GM08714 (cell line): Measurements from ENCODE around the gene STAP1.

Experiments
- H3K4me3 ChIP-seq: fragments of 200-500 bp; sonication (Bioruptor generic); 2 replicates; pipeline ENCODE4 v1.5.1; 2014; ENCODE audit warnings: mild to moderate bottlenecking, low read length, inconsistent platforms
- ZNF274 ChIP-seq: IDR thresholded peaks from 2 replicates; pipeline ENCODE4 v1.6.1; 2012; ENCODE audit warnings: mild to moderate bottlenecking, low read depth, low read length

The STAP1 gene

DNA sequence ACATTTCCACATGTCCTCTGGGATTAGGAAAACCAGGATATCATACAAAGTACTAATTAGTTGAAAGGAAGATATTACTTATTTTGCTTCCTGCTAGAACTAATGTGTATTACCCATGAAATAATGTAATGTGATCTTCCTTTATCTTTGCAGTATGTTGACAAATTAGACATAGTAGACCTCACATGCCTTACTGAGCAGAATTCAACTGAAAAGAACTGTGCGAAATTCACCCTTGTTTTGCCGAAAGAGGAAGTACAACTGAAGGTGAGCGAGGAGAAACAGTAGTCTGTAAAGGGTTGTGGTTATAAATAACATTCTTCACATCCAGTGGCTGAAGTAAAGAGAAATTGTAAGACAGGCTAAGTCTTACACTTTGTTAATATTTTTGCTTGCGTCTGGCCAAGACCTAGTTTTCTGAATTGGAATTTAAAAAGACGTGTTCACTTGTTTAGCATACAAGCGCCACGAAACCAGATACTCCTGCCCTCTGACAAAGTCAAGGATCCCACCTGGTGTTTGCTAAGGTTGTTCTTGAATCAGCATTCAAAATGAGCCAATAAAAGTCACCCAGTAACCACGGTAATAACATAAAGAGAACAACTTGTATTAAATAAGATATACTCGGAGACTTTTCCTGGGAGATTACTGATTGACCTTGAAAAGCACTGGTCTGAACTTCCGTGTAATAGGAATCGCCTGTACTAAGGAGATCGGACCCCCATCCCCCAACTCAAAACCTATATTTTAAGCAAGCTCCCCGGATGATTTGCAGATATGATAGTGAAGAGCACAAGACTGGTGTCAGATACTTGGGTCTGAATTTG lies 16.9 kb downstream of the STAP1 start:
- peak overlapping the region; percentile 59 for H3K4me3 ChIP-seq
- no peak for TF ChIP-seq ZNF274

DNA sequence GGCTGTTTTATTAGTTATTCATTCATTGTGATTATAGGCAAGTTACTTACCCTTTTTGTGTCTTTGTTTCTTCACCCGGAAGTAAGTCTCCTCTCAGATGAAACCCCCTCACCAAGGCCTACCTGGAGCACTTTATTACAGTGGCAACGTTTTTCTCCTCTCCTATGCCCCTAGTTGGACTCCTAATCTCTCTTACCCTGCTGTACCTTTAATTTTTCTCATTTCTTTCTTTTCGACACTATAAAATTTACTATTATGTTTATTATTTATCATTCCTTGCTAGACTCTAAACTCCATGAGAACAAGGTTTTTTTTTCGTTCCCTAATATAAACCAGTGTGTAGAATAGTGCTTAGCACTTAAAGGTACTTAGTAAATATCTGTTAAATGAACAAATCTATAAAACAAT lies 17.5 kb downstream of the STAP1 start:
- H3K4me3 ChIP-seq = peak overlapping the region; percentile 59; the same call in 1 of the 2 replicates
- TF ChIP-seq ZNF274 = no peak

DNA sequence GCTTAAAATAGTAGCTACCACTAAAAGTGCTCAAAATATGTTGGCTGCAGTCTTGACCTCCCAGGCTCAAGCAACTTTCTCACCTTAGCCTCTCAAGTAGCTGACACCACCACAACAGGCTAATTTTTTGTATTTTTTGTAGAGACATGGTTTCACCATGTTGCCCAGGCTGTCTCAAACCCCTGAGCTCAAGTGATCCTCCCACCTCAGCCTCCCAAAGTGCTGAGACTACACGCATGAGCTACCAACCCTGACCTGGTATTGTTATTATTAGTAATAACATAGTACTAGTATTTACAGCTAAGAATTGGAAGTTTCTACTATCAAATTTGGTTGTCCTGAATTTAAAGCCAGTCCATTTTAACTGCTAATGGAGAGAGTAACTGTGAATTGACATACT lies 18.0 kb downstream of the STAP1 start:
- TF ChIP-seq ZNF274 = no peak
- peak overlapping the region; percentile 39; the same call in 1 of the 2 replicates for H3K4me3 ChIP-seq

DNA sequence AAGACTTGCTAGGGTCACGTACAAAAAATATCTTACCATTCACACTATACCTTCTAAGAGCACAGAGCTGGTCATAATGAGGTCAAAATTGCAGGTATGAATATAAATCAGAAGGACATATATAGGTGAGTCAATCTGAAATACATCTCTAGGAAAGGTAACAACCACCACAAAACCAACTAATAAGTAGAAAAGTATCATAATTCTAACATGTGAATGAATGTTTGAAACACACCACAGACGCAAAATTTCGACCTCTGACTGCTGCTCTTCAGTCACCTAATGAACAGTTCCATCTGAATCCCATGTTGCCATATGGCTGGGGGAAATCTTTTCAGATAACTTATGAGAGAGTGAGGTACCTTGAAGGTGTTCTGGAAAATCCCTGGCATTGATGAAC lies 22.1 kb downstream of the STAP1 start:
- TF ChIP-seq ZNF274 = no peak
- H3K4me3 ChIP-seq = peak overlapping the region; percentile 26; the same call in 1 of the 2 replicates

DNA sequence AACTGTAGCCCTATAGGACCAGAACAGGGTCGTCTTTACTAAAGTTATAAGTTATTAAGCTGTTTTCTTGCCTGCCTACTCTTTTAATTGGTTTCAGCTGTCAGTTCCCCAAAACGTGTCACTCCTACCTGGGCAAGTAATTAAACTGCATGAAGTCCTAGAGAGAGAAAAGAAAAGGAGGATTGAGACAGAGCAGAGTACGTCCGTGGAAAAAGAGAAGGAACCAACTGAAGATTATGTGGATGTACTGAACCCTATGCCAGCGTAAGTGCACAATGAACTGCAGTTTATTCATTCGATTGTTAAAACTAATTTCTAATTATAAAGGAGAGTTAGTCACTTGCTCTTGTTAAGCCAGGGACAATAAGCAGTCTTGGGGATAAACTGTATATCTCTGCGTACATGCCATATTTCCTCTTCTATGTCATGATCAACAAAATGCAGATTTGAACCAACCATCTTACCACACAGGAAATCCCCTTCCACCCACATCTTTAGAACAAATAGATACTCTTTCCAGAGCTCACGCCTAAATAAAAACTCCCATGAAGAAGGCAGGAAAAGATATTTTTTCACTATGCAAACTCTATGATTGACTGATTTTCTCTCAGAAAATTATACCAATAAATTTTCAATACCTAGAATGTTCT lies 22.8 kb downstream of the STAP1 start:
- TF ChIP-seq ZNF274 = no peak
- H3K4me3 ChIP-seq = peak overlapping the region; percentile 26

DNA sequence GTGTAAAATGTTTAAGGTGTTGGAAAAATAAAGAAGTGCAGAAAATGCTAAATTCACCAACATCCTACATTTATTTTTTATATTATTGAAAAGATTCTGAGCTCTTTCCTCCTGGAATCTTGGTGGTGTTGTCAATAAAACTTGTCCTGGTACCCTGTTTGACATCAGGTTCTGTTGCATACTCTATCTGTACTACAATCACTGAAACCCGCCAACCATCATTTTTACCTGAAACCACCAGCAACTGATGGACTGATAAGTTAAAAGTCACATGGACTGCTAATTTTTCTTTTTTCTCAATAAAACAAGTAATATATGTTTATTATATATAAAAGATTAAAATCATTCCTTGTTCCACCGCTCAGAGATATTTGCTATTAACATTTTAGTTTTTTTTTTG lies 23.4 kb downstream of the STAP1 start:
- no peak for TF ChIP-seq ZNF274
- H3K4me3 ChIP-seq = no peak overlapping the region

DNA sequence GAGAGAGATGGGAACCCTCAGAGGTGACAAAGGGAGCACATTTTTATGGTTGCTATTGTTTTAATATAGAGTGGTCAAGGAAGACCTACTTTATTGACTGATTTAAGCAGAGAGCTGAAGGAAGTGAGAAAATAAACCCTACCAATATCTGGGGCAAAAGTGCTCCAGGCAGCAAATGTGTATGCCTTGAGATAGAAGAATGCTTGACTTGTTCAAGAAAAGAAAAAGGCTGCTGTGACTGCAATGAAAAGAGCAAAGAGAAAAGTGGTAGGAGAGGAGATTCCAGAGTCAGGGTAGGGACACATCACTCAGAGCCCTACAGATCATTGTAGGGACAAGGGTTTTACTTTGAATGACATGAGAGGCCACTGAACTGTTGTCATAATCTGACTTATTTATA lies 26.0 kb downstream of the STAP1 start:
- TF ChIP-seq ZNF274 = no peak
- H3K4me3 ChIP-seq = no peak overlapping the region

DNA sequence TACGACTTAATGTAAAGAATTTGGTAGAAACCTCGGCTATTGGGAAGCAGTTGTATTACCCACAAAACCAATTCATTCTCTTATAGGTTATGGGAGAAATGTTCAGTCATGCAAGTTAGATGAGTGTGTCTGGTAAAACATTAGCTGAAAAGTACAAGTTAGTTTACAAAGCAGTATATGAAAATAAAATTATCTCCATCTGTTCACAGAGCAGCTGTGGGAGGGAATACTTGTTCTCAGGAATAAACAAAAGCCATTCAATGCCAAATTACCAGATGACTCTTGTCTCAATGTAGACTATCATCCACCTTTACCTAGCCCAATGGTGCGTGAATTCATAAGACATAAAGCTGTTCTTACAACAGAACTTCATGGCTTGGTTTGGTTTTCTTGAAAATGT lies 28.6 kb downstream of the STAP1 start:
- H3K4me3 ChIP-seq = no peak overlapping the region
- no peak for TF ChIP-seq ZNF274

DNA sequence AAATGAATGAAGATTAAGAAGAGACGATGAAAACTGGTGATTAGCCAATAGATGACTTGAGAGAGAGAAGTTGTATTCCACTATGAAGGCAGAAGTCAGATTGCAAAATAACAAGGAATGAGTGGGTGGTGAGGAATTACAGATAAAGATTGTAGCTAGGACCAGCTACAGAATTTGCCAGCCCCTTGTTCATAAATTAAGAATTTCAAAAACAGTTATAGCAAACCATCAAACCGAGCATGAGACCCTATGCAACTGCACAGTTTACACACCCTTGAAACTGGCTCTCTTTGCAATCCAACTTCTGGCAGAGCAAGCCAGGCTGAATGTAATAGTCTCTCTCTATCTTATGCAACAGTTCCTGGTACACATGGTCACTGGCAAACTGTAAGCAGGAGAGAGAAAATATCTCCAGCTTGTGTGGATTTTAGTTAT lies 35.2 kb downstream of the STAP1 start:
- TF ChIP-seq ZNF274 = no peak
- no peak overlapping the region for H3K4me3 ChIP-seq

DNA sequence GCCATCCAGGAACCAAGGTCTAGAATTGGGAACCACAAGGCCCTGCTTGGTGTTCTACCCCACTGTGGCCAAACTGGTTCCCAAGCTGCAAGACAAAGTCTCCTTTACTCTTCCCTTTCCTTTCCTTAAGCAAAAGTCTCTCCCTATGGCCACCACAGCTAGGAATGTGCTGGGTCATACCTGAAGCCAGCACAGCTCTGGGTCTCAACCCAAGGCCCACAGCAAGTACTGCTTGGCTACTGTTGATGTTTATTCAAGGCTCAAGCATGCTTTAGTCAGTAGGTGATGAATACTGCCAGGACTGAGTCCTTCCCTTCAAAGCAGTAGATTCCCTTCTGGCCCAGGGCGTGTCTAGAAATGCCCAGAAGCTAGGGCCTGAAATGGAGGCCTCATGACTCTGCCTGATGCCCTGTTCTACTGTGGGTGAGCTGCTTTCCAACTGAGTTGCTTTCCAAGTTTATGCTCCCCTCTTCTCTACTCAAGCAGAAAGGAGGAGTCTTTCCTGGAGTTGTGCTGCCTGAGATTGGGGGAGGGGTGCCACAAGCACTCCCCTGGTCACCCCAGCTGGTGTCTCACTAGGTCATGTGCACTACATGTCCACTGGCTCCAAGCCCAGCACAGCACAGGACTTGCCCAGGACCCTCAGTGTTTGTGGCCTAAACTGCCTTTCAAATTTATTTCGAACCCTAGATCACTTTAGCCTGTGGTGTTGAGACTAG lies 44.9 kb downstream of the STAP1 start:
- no peak overlapping the region for H3K4me3 ChIP-seq
- TF ChIP-seq ZNF274 = no peak

DNA sequence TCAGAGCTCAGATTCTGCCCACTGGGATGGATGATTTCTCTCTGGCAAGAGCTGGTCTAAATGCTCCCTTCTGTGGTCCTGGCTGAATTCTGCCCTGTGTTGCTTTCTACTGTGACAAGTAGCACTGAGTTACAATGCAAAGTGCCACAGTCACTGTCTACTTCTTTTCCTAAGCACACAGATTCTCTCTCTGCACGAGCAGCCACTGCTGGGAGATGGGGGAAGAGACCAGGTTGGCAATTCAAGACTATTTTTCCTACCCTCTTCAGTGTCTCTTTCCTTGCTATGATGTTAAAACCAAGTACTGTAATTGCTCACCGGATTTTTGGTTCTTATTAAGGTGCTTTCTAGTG lies 45.5 kb downstream of the STAP1 start:
- no peak for TF ChIP-seq ZNF274
- H3K4me3 ChIP-seq = no peak overlapping the region

DNA sequence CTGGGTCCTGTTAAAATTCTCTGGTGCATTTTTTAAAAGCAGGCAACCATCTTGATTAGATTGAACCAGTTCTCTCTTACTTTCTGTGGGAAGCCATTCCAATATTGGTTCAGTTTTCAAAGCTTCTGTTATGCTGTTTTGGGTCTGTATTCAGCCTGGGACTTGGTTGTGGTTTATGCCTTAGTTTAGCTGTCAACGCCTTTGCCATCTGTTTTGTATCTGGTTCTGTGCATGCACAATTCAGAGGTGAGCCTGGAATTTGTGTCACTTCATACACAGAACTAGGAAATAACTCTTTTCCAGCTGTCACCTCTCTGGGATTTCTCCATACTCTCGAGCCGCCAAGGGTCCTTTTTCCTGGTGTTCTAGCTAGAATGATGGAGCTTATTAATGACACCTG lies 46.2 kb downstream of the STAP1 start:
- no peak for TF ChIP-seq ZNF274
- no peak overlapping the region for H3K4me3 ChIP-seq

DNA sequence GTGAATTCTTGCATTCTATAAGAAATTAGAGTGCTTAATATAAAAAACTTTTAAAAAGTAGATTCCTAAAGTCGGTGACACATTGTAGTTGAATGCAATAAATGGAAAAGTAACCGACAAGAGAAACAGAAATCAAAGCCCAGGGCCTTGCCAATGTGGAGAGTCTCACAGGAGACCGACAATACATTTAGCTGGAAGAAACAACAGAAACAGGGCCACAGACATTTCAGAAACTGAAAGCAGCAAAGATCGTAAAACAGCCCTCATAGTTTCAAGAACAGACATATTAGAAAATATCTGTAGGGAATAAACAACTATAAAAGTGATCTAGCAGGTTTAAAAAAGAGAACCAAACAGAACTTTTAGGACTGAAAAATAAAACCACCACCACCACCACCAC lies 49.5 kb downstream of the STAP1 start:
- no peak overlapping the region for H3K4me3 ChIP-seq
- TF ChIP-seq ZNF274 = no peak

DNA sequence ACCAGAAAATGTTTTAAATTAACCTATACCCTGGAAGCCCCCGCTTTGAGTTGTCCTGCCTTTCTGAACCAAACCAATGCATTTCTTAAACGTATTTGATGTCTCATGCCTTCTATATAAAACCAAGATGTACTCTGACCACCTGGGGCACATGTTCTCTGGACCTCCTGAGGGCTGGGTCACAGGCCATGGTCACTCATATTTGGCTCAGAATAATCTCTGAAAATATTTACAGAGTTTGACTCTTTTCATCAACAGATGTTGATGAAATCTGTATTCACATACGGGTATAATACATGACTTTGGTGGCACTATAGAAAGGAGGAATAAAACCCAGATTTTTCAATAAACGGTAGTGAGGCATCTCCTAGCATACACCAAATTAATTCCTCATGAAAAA lies 55.7 kb downstream of the STAP1 start:
- H3K4me3 ChIP-seq = no peak overlapping the region
- TF ChIP-seq ZNF274 = no peak

DNA sequence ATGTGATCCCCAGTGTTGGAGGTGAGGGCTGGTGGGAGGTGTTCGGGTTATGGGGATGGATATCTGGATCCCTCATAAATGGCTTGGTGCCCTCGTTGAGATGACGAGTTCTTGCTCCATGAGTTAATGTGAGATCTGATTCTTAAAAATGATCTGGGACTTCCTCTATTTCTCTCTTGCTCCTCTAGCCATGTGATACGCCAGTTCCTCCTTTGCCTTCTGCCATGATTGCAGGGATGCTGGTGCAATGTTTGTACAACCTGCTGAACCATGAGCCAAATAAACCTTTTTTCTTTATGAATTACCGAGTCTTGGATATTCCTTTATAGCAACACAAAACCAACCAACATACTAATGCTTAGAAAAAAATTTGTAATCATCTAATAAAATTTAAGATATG lies 56.6 kb downstream of the STAP1 start:
- TF ChIP-seq ZNF274 = no peak
- no peak overlapping the region for H3K4me3 ChIP-seq

DNA sequence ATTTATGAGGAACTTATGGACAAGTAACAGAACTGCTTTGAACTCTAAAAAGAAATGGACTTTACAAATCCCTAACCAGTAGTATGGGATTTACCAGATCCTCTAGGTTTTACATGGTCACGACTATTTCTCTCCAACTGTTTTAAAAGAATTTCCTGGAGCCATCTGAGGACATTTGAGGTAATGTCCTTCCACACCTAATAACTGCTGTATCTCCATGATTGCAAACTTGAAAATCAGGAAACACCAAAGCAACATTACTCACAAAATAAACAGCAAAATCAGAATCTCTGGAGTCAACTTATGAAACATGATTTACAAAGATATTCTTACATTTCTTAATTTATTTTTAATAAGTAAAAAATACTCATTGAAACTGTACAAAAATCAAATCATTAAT lies 58.0 kb downstream of the STAP1 start:
- TF ChIP-seq ZNF274 = no peak
- no peak overlapping the region for H3K4me3 ChIP-seq
